GM12878 (cell line): ENCODE data around the gene NHSL2. TPM values are rescaled to one million over a fixed set of nuclear protein-coding genes. Genes with fewer than 3 reads are reported as not detected.

Source experiments
- ATAC-seq: fragments of 200-7000 bp; cut with Tn5 transposase; 3 replicates; pipeline ENCODE4 v1.9.1; 2020; ENCODE audit warnings: mild to moderate bottlenecking, moderate library complexity
- BruUV-seq: library from RNA; stranded (reverse); fragments of 400-500 nt; replicated peaks from 2 replicates; lab custom pipeline; 2021; lab: Mats Ljungman, UMichigan
- CTCF ChIA-PET: fragments of 300-600 bp; sonication (Branson Sonifier 250); formaldehyde crosslinking; extraction: SDS; loops from one replicate; lab custom pipeline; 2021; ENCODE audit warnings: inconsistent platforms; lab: Yijun Ruan, JAX
- POLR2A ChIA-PET: fragments of 350-600 bp; formaldehyde crosslinking; extraction: SDS; loops from one replicate; lab custom pipeline; 2021; ENCODE audit warnings: inconsistent platforms; lab: Charles Lee
- RAD21 ChIA-PET: fragments of 300-600 bp; sonication (Branson Sonifier 250); formaldehyde crosslinking; loops from one replicate; lab custom pipeline; 2023; ENCODE audit warnings: antibody characterized with exemption; ENCODE audit not compliant: unreplicated experiment; lab: Charles Lee
- SMC1A ChIA-PET: fragments of 300-600 bp; sonication (Branson Sonifier 250); formaldehyde crosslinking; loops from one replicate; lab custom pipeline; 2023; ENCODE audit not compliant: unreplicated experiment, uncharacterized antibody; lab: Charles Lee
- DNase-seq: peaks from one replicate; pipeline ENCODE4 v3.0.0-alpha.2; 2011; ENCODE audit warnings: low read depth, low spot score
- FAIRE-seq: peaks from 3 replicates; lab custom pipeline; 2011; peaks lifted over from hg19 to GRCh38; lab: Jason Lieb, UNC
- H2AFZ ChIP-seq: 2 replicates; pipeline ENCODE4 v1.6.0; 2011; ENCODE audit warnings: low read depth, low read length, control low read depth; ENCODE audit not compliant: control insufficient read depth
- H3K27ac ChIP-seq: 2 replicates; pipeline ENCODE4 v1.5.1; 2011; ENCODE audit warnings: control low read depth; ENCODE audit not compliant: control insufficient read depth, insufficient read depth
- H3K27me3 ChIP-seq, 2 experiments: replicated peaks in 1 of 2; 2 replicates each; pipeline versions ENCODE4 v1.6.0 to v1.6.1; 2011; ENCODE audit warnings: low read length in 1 of 2; ENCODE audit not compliant: control insufficient read depth in 2 of 2, insufficient read depth in 2 of 2
- H3K36me3 ChIP-seq, 2 experiments: 2 replicates each; pipeline ENCODE4 v1.5.1; 2011; ENCODE audit warnings: low read length in 1 of 2; ENCODE audit not compliant: control insufficient read depth in 2 of 2, insufficient read depth in 2 of 2
- H3K4me1 ChIP-seq: 2 replicates; pipeline ENCODE4 v1.6.1; 2011; ENCODE audit warnings: mild to moderate bottlenecking, low read length, moderate library complexity, mixed read lengths; ENCODE audit not compliant: control insufficient read depth, insufficient read depth
- H3K4me2 ChIP-seq: 2 replicates; pipeline ENCODE4 v1.6.0; 2011; ENCODE audit warnings: control low read depth; ENCODE audit not compliant: control insufficient read depth, insufficient read depth
- H3K4me3 ChIP-seq: fragments of 200-600 bp; sonication (generic); 2 replicates; pipeline ENCODE4 v1.5.1; 2016
- H3K79me2 ChIP-seq: 2 replicates; pipeline ENCODE4 v1.6.0; 2011; ENCODE audit warnings: low read length; ENCODE audit not compliant: control insufficient read depth, insufficient read depth
- H3K9ac ChIP-seq: 2 replicates; pipeline ENCODE4 v1.8.0; 2011; ENCODE audit warnings: low read length, control low read depth, mixed read lengths; ENCODE audit not compliant: control insufficient read depth, insufficient read depth
- H3K9me3 ChIP-seq: replicated peaks from 3 replicates; pipeline ENCODE4 v1.5.1; 2011; ENCODE audit warnings: mild to moderate bottlenecking, low read length; ENCODE audit not compliant: control insufficient read depth, insufficient read depth
- H4K20me1 ChIP-seq: 2 replicates; pipeline ENCODE4 v1.6.0; 2011; ENCODE audit not compliant: control insufficient read depth, insufficient read depth
- ATF7 ChIP-seq: fragments of 450-650 bp; IDR thresholded peaks from 2 replicates; pipeline ENCODE4 v1.6.1; 2016; ENCODE audit warnings: low read depth, mild to moderate bottlenecking
- EGR1 ChIP-seq, 2 experiments: IDR thresholded peaks; 1 replicate in 1 of 2; 2 replicates in 1 of 2; pipeline ENCODE4 v1.6.1; 2011 to 2012; ENCODE audit warnings: low read depth in 2 of 2, low read length in 2 of 2, borderline replicate concordance in 1 of 2, mild to moderate bottlenecking in 1 of 2, moderate library complexity in 1 of 2
- EP300 ChIP-seq, 2 experiments: fragments of 150-350 bp in 1 of 2; IDR thresholded peaks; 2 replicates each; pipeline ENCODE4 v1.6.1; 2011 to 2012; ENCODE audit warnings: low read depth in 2 of 2, low read length in 2 of 2, borderline replicate concordance in 1 of 2, improper control_type of control experiment in 1 of 2, inconsistent platforms in 1 of 2; ENCODE audit not compliant: control insufficient read depth in 1 of 2
- EZH2 ChIP-seq: IDR thresholded peaks from 2 replicates; pipeline ENCODE4 v1.6.1; 2012; ENCODE audit warnings: low read depth, mild to moderate bottlenecking, control low read depth, inconsistent platforms, low read length, borderline replicate concordance; ENCODE audit not compliant: control insufficient read depth
- HCFC1 ChIP-seq: fragments of 150-350 bp; IDR thresholded peaks from 2 replicates; pipeline ENCODE4 v1.6.1; 2014; ENCODE audit warnings: low read length
- NFIC ChIP-seq: IDR thresholded peaks from 2 replicates; pipeline ENCODE4 v1.6.1; 2012; ENCODE audit warnings: low read depth, mild to moderate bottlenecking, inconsistent platforms, low read length, moderate library complexity
- PML ChIP-seq: IDR thresholded peaks from 2 replicates; pipeline ENCODE4 v1.6.1; 2012; ENCODE audit warnings: low read length, inconsistent platforms
- POLR2AphosphoS5 ChIP-seq: IDR thresholded peaks from 2 replicates; pipeline ENCODE4 v1.6.1; 2011; ENCODE audit warnings: mild to moderate bottlenecking, low read length, inconsistent platforms
- SREBF1 ChIP-seq: IDR thresholded peaks from 2 replicates; pipeline ENCODE4 v1.6.1; 2012; ENCODE audit warnings: mild to moderate bottlenecking, low read length
- TCF12 ChIP-seq: IDR thresholded peaks from 2 replicates; pipeline ENCODE4 v1.6.1; 2011; ENCODE audit warnings: low read depth, mild to moderate bottlenecking, low read length
- WGBS: methylation state at CpG from one replicate; pipeline ENCODE4 v1.1.6; 2016; ENCODE audit warnings: low lambda C conversion rate; ENCODE audit not compliant: insufficient replicate concordance, insufficient coverage; ENCODE audit errors: missing lambda C conversion rate; 5-methylcytosine and 5-hydroxymethylcytosine counted together
- in situ Hi-C: fragments of 300-500 bp; cut with MboI; formaldehyde crosslinking; loops from 9 replicates; pipeline ENCODE4 v1.14.3; 2018; ENCODE audit warnings: mixed read lengths
- intact Hi-C: fragments of 100-400 bp; cut with micrococcal nuclease; formaldehyde crosslinking; loops from one replicate; pipeline ENCODE4 v1.14.2; 2022; ENCODE audit not compliant: unreplicated experiment
- polyA plus RNA-seq, 11 experiments: library from polyadenylated mRNA; depleted of rRNA in 4 of 11; unstranded in 6 of 11; stranded (reverse) in 5 of 11; fragments of >200 nt; fragmentation: Nextera tagmentation in 4 of 11; fragmentation: Illumina TruSeq in 1 of 11; extraction: Ambion mirVana in 4 of 11; extraction: Trizol in 1 of 11; gene quantifications; 1 replicate in 1 of 11; 2 replicates in 10 of 11; pipeline versions ENCODE4 v1.2.1 to v1.2.3, GENCODE V29; 2011 to 2016; ENCODE audit warnings: inconsistent platforms in 2 of 11, missing spikeins in 2 of 11, low read depth in 1 of 11
- total RNA-seq, 4 experiments: library from RNA; depleted of rRNA in 3 of 4; stranded (reverse); fragments of >200 nt in 3 of 4; fragmentation: Illumina TruSeq in 1 of 4; extraction: Trizol in 1 of 4; gene quantifications; 2 replicates each; pipeline versions ENCODE4 v1.2.1 to v1.2.3, GENCODE V29; 2013 to 2021
- TF ChIP-seq, protein P1 (sequence below), 3 experiments: IDR thresholded peaks in 2 of 3; conservative IDR thresholded peaks in 1 of 3; 2 replicates each; pipeline ENCODE4 v1.5.1; 2011; ENCODE audit warnings: low read depth in 3 of 3, low read length in 3 of 3, mild to moderate bottlenecking in 3 of 3, control low read depth in 2 of 3, moderate library complexity in 2 of 3, inconsistent platforms in 1 of 3, mixed read lengths in 1 of 3; ENCODE audit not compliant: control insufficient read depth in 2 of 3, insufficient read depth in 1 of 3; ENCODE audit errors: extremely low read depth in 1 of 3
- TF ChIP-seq, protein P2 (sequence below): IDR thresholded peaks from 2 replicates; pipeline ENCODE4 v1.6.1; 2012; ENCODE audit warnings: low read depth, low read length, improper control_type of control experiment

Gene NHSL2
- total and polyA plus RNA-seq, 10 of the 15 experiments (the other 5 are each of a cell fraction or from before 2014, with no cell fraction given), result 0.05 to 0.53 (median 0.07) TPM; not detected in 2

DNA sequence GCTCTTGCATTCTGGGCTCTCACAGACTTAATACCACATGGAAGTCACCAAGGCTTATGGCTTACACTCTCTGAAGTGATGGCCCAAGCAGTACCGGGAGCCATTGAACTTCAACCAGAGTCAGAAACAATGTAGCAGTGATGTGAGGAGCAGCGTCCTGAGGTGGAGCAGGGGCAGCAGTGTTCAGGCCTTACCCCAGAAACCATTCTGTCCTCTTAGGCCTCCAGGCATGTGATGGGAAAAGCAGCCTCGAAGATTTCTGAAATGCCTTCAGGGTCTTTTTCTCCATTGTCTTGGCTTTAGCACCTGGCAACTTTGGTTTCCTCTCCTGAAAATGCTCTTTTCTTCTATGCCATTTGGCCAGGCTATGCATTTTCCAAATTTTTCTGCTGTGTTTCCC, 248.1 kb downstream of the NHSL2 start:
- DNase-seq (no peak), FAIRE-seq (no peak), ATAC-seq (no peak)
- WGBS, result 28% methylated on average over 3 of the region's 3 CpGs
- intact Hi-C loops (no loop called here), in situ Hi-C loops (no loop called here)
- no peaks in the 10 kb centered on the region; the same call in 2 of the 3 replicates for H3K9me3 ChIP-seq
- no peaks in the 10 kb centered on the region for H3K79me2 ChIP-seq
- no peak overlapping the region for H3K4me3 ChIP-seq
- no peaks in the 10 kb centered on the region for H3K4me1 ChIP-seq
- TF ChIP-seq PML (no peak), HCFC1 (no peak), POLR2AphosphoS5 (no peak), SREBF1 (no peak)
- no peaks in the 10 kb centered on the region for H3K27me3 ChIP-seq
- H3K36me3 ChIP-seq, result no peaks in the 10 kb centered on the region
- no peaks in the 10 kb centered on the region for H4K20me1 ChIP-seq
- H2AFZ ChIP-seq, result no peak overlapping the region
- no TSS peak for BruUV-seq
- SMC1A ChIA-PET, result no interaction called here
- H3K9ac ChIP-seq, result no peak overlapping the region
- CTCF ChIA-PET, result no interaction called here
- H3K4me2 ChIP-seq, result no peak overlapping the region
- POLR2A ChIA-PET, result no interaction called here
- RAD21 ChIA-PET, result no interaction called here
- H3K27ac ChIP-seq, result no peak overlapping the region

DNA sequence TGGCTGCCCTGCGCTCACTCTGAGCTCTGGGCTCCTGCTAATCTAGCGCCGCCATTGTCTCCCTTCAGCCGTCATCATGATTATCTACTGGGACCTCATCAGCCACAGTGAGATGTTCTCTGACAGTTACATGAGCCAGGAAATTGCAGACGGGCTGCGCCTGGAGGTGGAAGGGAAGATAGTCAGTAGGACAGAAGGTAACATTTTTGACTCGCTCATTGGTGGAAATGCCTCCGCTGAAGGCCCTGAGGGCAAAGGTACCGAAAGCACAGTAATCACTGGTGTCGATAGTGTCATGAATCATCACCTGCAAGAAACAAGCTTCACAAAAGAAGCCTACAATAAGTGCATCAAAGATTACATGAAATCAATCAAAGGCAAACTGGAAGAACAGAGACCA, 249.1 kb downstream of the NHSL2 start:
- intact Hi-C loops, result no loop called here
- POLR2A ChIA-PET, result no interaction called here
- TF ChIP-seq ATF7 (no peak), EZH2 (no peak), TCF12 (no peak), EP300 (IDR thresholded peaks at IDR 0.05; ENCODE audit: borderline replicate concordance in 1 of 2, control insufficient read depth in 1 of 2, low read depth in 2 of 2, low read length in 2 of 2) (no peak), NFIC (no peak), EGR1 (IDR thresholded peaks at IDR 0.05; ENCODE audit: borderline replicate concordance in 1 of 2, low read depth in 2 of 2, low read length in 2 of 2) (no peak)
- TF ChIP-seq, protein P1, sequence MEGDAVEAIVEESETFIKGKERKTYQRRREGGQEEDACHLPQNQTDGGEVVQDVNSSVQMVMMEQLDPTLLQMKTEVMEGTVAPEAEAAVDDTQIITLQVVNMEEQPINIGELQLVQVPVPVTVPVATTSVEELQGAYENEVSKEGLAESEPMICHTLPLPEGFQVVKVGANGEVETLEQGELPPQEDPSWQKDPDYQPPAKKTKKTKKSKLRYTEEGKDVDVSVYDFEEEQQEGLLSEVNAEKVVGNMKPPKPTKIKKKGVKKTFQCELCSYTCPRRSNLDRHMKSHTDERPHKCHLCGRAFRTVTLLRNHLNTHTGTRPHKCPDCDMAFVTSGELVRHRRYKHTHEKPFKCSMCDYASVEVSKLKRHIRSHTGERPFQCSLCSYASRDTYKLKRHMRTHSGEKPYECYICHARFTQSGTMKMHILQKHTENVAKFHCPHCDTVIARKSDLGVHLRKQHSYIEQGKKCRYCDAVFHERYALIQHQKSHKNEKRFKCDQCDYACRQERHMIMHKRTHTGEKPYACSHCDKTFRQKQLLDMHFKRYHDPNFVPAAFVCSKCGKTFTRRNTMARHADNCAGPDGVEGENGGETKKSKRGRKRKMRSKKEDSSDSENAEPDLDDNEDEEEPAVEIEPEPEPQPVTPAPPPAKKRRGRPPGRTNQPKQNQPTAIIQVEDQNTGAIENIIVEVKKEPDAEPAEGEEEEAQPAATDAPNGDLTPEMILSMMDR (IDR thresholded peaks at IDR 0.05 in 2 of 3, conservative IDR thresholded peaks at IDR 0.05 in 1 of 3; ENCODE audit: control insufficient read depth in 2 of 3, extremely low read depth in 1 of 3, insufficient read depth in 1 of 3, low read depth in 3 of 3, low read length in 3 of 3), result no peak
- TF ChIP-seq, protein P2, sequence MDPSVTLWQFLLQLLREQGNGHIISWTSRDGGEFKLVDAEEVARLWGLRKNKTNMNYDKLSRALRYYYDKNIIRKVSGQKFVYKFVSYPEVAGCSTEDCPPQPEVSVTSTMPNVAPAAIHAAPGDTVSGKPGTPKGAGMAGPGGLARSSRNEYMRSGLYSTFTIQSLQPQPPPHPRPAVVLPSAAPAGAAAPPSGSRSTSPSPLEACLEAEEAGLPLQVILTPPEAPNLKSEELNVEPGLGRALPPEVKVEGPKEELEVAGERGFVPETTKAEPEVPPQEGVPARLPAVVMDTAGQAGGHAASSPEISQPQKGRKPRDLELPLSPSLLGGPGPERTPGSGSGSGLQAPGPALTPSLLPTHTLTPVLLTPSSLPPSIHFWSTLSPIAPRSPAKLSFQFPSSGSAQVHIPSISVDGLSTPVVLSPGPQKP, result no peak

More for the DNA sequence above, 249.1 kb downstream of the NHSL2 start:
- ChIA-PET RAD21 (no interaction called here), SMC1A (no interaction called here), CTCF (no interaction called here)
- no peak for DNase-seq
- Histone ChIP-seq H3K36me3 (no peaks in the 10 kb centered on the region), H3K9ac (no peak overlapping the region), H2AFZ (no peak overlapping the region), H3K4me1 (no peaks in the 10 kb centered on the region), H4K20me1 (no peaks in the 10 kb centered on the region), H3K27ac (no peak overlapping the region), H3K4me2 (no peak overlapping the region), H3K4me3 (no peak overlapping the region), H3K9me3 (no peaks in the 10 kb centered on the region; the same call in 2 of the 3 replicates), H3K27me3 (no peaks in the 10 kb centered on the region), H3K79me2 (no peaks in the 10 kb centered on the region)
- no TSS peak for BruUV-seq
- 63% methylated on average over 10 of the region's 10 CpGs for WGBS
- in situ Hi-C loops, result no loop called here
- ATAC-seq, result no peak
- no peak for FAIRE-seq
